HL-60/S4 (cell line): Measurements from ENCODE around the gene LRRC66.

Source experiments
- in situ Hi-C: fragments of 300-500 bp; cut with MboI; formaldehyde crosslinking; loops from 2 replicates; pipeline ENCODE4 v1.14.3; 2022; ENCODE audit warnings: low sequenced_read_pairs

Gene LRRC66

GRCh38 chr4:52019936-52020657 is at the start of gene LRRC66:
LRRC66 (minus strand) TSS chr4:52020363; CDS start chr4:52017613, 2,750 bp downstream.
- in situ Hi-C loops = no loop called here

GRCh38 chr4:52069571-52069970 is 49.4 kb upstream of the LRRC66 start:
- in situ Hi-C loops = no loop called here

GRCh38 chr4:52059372-52059771 is 39.2 kb upstream of the LRRC66 start:
- in situ Hi-C loops = no loop called here

DNA sequence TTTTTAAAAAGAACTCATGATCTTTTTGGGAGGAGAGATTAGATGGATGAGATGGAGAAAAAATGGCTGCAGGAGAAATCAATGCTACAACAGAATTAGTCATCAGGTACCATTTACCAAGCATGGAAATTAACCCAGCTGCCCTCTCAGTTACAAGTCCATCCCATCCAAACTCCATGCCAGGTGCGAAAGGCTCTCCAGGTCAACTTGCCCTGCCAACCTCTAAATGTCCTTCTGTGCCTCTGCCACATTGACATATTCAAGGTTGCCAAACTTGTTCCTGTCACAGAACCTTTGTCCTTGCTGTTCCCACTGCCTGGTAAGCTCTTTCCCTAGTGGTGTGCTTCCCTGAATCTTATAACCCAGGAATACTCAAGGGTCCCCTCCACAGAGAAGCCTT is 38.1 kb upstream of the LRRC66 start:
- in situ Hi-C loops = no loop called here

- in situ Hi-C loops = no loop called here
Observed at GRCh38 chr4:52057196-52057595, 37.0 kb upstream of the LRRC66 start.

- in situ Hi-C loops = no loop called here
Observed at GRCh38 chr4:52054254-52054653, 34.1 kb upstream of the LRRC66 start.

GRCh38 chr4:52052475-52052780 is 32.3 kb upstream of the LRRC66 start:
- in situ Hi-C loops = no loop called here

DNA sequence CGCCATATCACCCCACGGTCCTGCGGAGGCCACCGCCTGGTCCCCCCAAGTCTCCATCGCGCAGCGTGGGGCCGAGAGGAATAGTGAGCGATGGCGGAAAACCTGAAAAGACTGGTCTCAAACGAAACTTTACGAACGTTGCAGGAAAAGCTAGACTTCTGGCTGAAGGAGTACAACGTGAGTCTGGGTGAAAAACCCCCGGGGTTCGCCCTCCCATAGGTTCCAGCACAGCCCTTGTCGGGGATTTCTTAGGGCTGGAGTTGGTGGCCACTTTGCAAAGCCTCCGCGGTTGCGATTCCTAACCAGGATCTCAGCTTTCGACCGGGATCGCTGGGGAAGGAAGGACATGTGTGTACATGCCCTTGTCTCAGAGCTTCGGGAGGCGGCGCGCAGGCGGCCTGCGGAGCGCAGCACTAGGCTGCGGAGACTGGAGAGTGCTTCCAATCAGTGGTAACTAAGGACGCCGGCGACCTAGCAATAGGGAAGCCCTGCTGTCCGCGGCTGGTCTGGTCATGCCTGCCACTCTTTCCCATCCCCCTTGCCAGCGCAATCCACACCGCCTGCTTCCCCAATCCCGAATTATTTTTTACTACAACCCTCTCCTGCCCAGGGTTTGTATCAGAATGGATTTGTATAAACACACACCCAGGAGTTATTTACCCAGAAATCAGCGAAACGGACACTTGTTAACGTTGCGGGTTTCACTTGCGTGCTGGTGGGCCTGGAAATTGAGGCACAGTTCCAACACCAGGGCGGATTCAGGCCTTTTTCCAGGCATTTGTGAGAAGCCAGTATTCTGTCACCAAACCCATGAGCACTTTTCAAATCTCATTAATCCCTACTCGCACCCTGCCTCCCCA is 31.7 kb upstream of the LRRC66 start:
- in situ Hi-C loops = no loop called here

GRCh38 chr4:52051213-52051614 is 31.1 kb upstream of the LRRC66 start, which contains the start of gene SPATA18:
SPATA18 (plus strand) TSS chr4:52051304; CDS start chr4:52051705, 401 bp downstream.
- in situ Hi-C loops = no loop called here

DNA sequence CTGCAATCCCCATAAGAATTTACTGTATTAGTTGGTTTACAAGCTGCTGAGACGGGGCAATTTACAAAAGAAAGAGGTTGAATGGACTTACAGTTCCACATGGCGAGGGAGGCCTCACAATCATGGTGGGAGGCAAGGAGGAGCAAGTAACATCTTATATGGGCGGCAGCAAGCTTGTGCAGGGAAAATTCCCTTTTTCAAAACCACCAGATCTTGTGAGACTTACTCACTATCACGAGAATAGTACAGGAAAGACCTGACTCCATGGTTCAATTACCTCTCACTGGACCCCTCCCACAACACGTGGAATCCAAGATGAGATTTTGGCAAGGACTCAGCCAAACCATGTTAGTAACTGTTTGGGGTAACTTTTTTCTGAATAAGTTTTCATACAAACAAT is 29.1 kb upstream of the LRRC66 start:
- in situ Hi-C loops = no loop called here

DNA sequence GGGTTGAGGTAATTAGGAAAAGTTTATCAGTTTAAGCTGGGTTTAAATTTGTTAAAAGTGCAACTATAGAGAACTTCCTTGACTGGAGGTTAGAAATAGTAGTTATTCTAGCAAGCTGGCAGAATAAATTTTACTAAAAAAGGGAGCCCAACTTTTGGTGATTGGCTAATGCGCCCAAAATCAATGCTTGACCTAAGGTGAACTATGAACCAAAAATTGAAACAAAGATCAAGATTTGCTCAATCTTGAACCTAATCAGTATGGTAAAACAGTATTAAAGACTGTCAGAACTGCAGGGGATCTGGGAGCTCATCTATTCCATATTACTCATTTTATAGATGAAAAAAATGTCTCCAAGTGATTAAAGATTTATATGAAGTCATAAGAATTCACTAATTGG is 24.9 kb upstream of the LRRC66 start:
- in situ Hi-C loops = no loop called here

DNA sequence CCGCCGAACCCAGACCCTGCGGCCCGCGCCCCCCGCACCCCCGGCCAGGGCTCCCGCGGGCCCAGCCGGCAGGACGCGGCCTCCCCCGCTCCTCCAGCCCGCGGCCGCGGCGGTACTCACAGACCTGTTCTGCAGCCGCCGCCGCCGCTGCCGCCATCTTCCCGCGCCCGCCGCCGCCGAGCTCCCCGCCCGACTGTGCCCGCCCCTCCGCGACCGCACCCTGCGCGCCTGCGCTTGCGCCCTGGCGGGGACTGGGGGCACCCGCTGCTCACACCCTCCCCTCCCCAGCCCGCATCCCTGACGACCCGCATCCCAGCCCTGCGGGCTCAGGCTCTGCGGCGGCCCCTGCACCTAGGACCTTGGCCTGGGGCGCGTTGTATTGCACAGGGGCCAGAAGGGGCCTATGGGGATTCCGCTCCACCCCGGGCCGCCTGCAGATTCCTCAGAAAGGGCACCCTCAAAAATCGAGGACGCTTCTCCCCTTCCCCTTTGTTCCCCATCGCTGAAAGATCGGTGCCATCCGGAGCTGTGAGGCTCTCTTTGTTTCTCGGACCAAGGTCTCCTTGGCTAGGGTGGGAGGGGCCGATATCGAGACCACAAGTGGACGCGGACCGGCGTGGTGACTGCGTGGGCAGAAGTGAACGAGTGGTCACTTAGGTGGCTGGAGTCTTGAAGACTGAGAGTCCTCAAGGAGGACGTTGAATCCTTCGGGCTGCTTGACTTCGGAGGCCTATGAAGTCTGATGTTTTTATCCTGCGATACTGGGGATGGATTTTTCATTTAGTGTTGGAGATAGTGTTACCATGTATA is 18.1 kb upstream of the LRRC66 start, which contains the start of gene SGCB:
SGCB (minus strand) TSS at position 197 of the 810 bp plus-strand sequence; CDS start at position 157, 40 bp downstream.
- in situ Hi-C loops = no loop called here

GRCh38 chr4:52037689-52038102 is 17.5 kb upstream of the LRRC66 start:
- in situ Hi-C loops = no loop called here

- in situ Hi-C loops = no loop called here
Observed at GRCh38 chr4:52036886-52037530, 16.8 kb upstream of the LRRC66 start.

GRCh38 chr4:52035190-52035589 is 15.0 kb upstream of the LRRC66 start:
- in situ Hi-C loops = no loop called here

- in situ Hi-C loops = no loop called here
Observed at GRCh38 chr4:52032005-52032404, 11.8 kb upstream of the LRRC66 start.

- in situ Hi-C loops = no loop called here
Observed at GRCh38 chr4:52028970-52029369, 8.8 kb upstream of the LRRC66 start.

GRCh38 chr4:52017814-52018213 is 2.3 kb downstream of the LRRC66 start:
- in situ Hi-C loops = no loop called here

- in situ Hi-C loops = no loop called here
Observed at GRCh38 chr4:52016981-52017380, 3.2 kb downstream of the LRRC66 start.

DNA sequence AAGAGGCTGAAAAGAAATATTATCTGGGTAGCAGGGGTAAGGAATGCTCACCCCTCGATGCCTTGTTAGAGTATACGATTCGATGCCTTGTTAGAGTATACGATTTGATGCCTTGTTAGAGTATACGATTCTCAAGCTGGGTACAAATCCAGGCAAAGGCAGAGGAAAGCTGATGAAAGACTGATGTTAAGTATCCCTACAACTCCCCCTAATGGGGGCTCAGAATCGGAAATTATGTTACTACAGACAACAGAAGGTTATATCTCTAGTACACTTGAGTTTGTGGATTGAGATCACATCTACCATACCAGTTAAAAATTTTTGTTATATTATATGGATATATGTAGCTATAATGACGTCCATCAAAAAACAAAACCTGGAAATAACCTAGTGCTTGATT is 4.8 kb downstream of the LRRC66 start:
- in situ Hi-C loops = no loop called here

GRCh38 chr4:52014903-52015302 is 5.3 kb downstream of the LRRC66 start:
- in situ Hi-C loops = no loop called here
